Thoracic aorta (tissue), 2 donors: ENCODE results near the gene RAD51. TPM values are rescaled to one million over a fixed set of nuclear protein-coding genes. Genes with fewer than 3 reads are reported as not detected.

Source experiments
- ATAC-seq: fragments of 150-250 bp; one replicate; pipeline ENCODE4 v1.8.0; 2017; ENCODE audit warnings: low read depth; ENCODE audit not compliant: insufficient number of reproducible peaks, low FRiP score
- DNase-seq: peaks from one replicate; pipeline ENCODE4 v3.0.0-alpha.2; 2020; ENCODE audit warnings: low spot score
- H3K27ac ChIP-seq, 2 donors: fragments of 200-600 bp; sonication (generic); 1 replicate in 1 of 2; 2 replicates in 1 of 2; pipeline ENCODE4 v1.5.1; 2016; ENCODE audit warnings: mild to moderate bottlenecking in 2 of 2, moderate library complexity in 2 of 2
- H3K27me3 ChIP-seq: fragments of 200-600 bp; sonication (generic); replicated peaks from 2 replicates; pipeline ENCODE4 v1.6.0; 2016; ENCODE audit warnings: mild to moderate bottlenecking; ENCODE audit not compliant: insufficient read depth
- H3K36me3 ChIP-seq: fragments of 200-600 bp; sonication (generic); one replicate; pipeline ENCODE4 v1.5.1; 2016
- H3K4me1 ChIP-seq, 2 donors: fragments of 200-600 bp; sonication (generic); 1 replicate in 1 of 2; 2 replicates in 1 of 2; pipeline versions ENCODE4 v1.5.1 to v1.6.0; 2016; ENCODE audit warnings: low read depth in 2 of 2, mild to moderate bottlenecking in 1 of 2; ENCODE audit not compliant: control insufficient read depth in 1 of 2
- H3K4me3 ChIP-seq: fragments of 200-600 bp; sonication (generic); 2 replicates; pipeline ENCODE4 v1.5.1; 2016; ENCODE audit warnings: mild to moderate bottlenecking
- H3K9me3 ChIP-seq: fragments of 200-600 bp; sonication (generic); 2 replicates; pipeline ENCODE4 v1.5.1; 2016
- total RNA-seq, 2 donors: library from RNA; depleted of rRNA; stranded (reverse); fragments of >200 nt; gene quantifications; one replicate each; pipeline versions ENCODE4 v1.1.0 to v1.2.3, GENCODE V29; 2016
- TF ChIP-seq, protein P1 (sequence below): fragments of 200-600 bp; sonication (generic); IDR thresholded peaks from one replicate; pipeline ENCODE4 v1.5.1; 2019; ENCODE audit warnings: antibody characterized with exemption

RAD51 gene
- total RNA-seq, 2 donors from 2014 or later = 0.27 TPM; not detected in 1

DNA sequence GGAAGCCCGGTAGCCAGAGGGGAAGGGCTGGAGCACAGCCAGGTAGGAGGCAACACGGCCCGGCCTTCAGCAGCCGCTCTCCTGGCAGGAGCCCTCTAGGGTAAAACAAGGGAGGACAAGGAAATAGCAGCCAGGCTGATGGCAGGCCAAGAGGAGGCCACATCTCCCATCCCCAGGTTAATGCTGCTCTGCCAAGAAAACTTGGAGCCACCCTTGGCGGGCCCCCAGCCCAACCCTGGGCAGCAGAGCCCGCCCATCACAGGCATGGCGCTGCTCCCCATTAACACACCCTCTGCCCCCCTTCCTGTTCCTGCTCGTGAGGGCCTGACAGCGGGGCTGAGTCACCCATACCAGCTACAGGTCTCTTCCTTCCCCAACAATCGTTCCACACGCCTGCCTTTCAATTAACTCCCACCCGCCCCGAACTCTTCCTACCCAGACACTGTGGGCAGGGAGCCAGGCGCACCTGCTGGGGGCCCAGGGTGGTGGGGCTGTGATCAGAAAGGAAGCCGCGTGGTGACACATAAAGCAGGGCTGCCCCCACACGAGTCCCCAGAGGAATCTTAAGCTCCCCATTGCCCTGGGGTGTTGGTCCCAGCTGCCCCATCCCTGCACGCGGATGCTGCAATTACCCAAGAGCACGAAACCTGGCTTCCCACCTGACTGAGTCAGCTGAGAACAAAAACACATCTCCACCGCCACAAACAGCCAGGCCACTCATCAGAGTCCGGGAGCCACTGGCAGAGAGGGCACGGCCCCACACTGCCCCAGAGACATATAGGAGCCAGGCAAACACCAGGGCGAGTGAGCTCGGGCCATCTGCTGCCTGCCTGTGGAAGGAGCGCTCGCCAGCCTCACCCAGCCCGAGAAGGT, 74.5 kb downstream of the RAD51 start, which contains the start of gene C15orf62:
Gene C15orf62, plus strand, starts transcription at position 707 of the 873 bp plus-strand sequence. CDS start 516 bp downstream, outside the sequence.
- no peak for DNase-seq
- Histone ChIP-seq H3K4me1 (peaks cover 19 to 25% of the 10 kb centered on the region in 2 donors), H3K36me3 (peaks cover 22% of the 10 kb centered on the region), H3K27me3 (no peaks in the 10 kb centered on the region), H3K9me3 (no peaks in the 10 kb centered on the region), H3K4me3 (no peak within 1 kb of the TSS), H3K27ac (no peak within 1 kb of the TSS)
- no peak for ATAC-seq
- TF ChIP-seq, protein P1, sequence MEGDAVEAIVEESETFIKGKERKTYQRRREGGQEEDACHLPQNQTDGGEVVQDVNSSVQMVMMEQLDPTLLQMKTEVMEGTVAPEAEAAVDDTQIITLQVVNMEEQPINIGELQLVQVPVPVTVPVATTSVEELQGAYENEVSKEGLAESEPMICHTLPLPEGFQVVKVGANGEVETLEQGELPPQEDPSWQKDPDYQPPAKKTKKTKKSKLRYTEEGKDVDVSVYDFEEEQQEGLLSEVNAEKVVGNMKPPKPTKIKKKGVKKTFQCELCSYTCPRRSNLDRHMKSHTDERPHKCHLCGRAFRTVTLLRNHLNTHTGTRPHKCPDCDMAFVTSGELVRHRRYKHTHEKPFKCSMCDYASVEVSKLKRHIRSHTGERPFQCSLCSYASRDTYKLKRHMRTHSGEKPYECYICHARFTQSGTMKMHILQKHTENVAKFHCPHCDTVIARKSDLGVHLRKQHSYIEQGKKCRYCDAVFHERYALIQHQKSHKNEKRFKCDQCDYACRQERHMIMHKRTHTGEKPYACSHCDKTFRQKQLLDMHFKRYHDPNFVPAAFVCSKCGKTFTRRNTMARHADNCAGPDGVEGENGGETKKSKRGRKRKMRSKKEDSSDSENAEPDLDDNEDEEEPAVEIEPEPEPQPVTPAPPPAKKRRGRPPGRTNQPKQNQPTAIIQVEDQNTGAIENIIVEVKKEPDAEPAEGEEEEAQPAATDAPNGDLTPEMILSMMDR = no peak

DNA sequence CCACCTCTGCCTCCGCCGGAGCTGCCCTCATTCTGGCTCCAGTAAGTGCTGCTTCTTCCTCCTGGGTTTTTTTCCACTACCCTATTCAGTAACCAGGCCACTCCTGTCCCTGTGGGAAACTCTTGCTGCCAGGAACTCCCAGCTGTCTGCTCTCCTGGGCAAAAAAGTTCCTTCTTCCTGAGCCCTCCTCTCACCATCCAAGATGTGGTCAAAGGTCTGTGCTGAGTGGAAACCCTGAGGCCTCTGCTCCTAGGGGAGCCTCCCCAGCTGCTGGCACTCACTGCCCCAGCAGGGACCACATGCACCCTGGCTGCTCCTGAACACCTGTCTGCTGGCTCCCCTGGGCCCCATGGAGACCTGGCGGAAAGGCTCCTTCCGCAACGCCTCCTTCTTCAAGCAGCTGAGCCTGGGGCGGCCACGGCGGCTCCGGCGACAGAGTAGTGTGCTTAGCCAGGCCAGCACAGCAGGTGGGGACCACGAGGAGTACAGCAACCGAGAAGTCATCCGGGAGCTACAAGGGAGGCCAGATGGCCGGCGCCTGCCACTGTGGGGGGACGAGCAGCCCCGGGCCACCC, 75.3 kb downstream of the RAD51 start:
- TF ChIP-seq, protein P1 = no peak
- Histone ChIP-seq H3K27me3 (no peaks in the 10 kb centered on the region), H3K9me3 (no peaks in the 10 kb centered on the region), H3K4me3 (no peak overlapping the region), H3K4me1 (peaks cover 12 to 17% of the 10 kb centered on the region in 2 donors), H3K27ac (no peak overlapping the region), H3K36me3 (peaks cover 30% of the 10 kb centered on the region)
- ATAC-seq (no peak), DNase-seq (no peak)

DNA sequence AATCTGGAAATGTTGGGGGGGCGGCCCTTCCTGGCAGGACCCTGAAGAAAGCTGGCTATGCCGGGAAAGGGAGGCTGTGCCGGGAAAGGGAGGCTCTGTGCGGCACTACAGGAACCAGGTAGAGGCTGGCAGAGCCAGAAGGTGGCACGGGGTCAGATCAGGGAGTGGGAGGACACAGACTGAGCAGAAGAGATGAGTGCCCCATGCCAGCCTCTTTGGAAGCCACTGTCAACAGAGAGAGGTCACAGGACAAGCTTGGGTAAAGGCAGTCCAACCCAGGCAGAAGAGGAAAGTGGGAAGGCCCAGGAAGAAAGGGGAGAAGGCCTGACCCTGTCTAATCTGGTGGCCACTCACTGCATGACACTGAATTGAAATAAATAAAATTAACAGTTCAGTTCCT, 76.3 kb downstream of the RAD51 start:
- no peaks in the 10 kb centered on the region for H3K27me3 ChIP-seq
- DNase-seq (no peak), ATAC-seq (no peak)
- no peaks in the 10 kb centered on the region for H3K9me3 ChIP-seq
- no peak overlapping the region for H3K27ac ChIP-seq
- peaks cover 2 to 7% of the 10 kb centered on the region in 2 donors for H3K4me1 ChIP-seq
- H3K4me3 ChIP-seq = no peak overlapping the region
- TF ChIP-seq, protein P1 = no peak
- peaks cover 40% of the 10 kb centered on the region for H3K36me3 ChIP-seq

DNA sequence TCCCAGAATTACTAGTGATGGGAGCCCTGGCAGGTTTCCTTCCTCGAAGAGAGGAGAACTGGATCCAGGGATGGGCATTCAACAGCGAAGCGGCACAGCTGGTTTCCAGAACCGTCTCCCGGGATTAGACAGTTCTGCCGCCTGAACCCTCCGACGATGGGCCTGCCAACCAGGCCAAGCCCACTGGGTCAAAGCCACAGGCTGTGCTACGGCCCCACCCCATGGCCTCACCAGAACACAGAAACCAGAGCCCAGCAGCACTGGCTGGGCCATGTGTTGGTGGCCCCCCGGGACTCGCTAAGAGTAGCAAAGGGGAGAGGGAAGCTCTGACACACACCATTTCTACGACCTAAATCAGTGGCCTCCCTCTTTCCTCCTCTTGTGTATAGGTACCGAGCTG, 77.0 kb downstream of the RAD51 start:
- Histone ChIP-seq H3K36me3 (peaks cover 47% of the 10 kb centered on the region), H3K9me3 (no peaks in the 10 kb centered on the region), H3K4me3 (no peak overlapping the region), H3K27ac (no peak overlapping the region), H3K4me1 (no peaks in the 10 kb centered on the region), H3K27me3 (no peaks in the 10 kb centered on the region)
- no peak for DNase-seq
- TF ChIP-seq, protein P1 = no peak
- no peak for ATAC-seq

DNA sequence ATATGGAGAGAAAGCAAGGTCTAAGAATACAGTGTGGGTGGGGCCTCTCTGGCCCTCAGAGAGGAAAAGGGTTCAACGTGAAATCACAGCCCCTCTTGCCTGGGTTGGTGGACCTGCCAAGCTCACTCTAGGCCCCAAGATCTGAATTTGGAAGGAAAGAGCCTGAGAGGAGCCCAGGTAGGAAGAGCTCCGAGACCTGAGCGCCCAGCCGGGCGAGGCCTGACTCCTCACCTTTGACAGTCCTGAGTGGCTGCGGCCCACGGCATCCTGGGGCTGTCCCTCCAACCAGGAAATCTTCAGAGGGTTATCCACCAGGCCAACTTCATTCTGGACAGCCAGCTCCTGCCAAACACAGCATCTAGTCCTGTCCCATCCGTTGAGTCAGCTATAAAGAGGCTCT, 78.5 kb downstream of the RAD51 start:
- Histone ChIP-seq H3K4me3 (no peak overlapping the region), H3K4me1 (no peaks in the 10 kb centered on the region), H3K27me3 (no peaks in the 10 kb centered on the region), H3K36me3 (peaks cover 60% of the 10 kb centered on the region), H3K27ac (no peak overlapping the region), H3K9me3 (no peaks in the 10 kb centered on the region)
- DNase-seq = no peak
- TF ChIP-seq, protein P1 = no peak
- ATAC-seq = no peak
